Stimulated activated CD4-positive, alpha-beta T cell treated with anti-CD3 and anti-CD28 coated beads, Interleukin-12 subunit alpha, Interleukin-12 subunit beta, amount 100 ng/mL, for 48 hours (primary cell): Measurements from ENCODE around the gene ENPP6.

ENCODE experiments used
- DNase-seq, 3 donors: peaks; one replicate each; pipeline ENCODE4 v3.0.0-alpha.2; 2020; ENCODE audit warnings: low read depth in 2 of 3, low spot score in 1 of 3

Gene ENPP6

DNA sequence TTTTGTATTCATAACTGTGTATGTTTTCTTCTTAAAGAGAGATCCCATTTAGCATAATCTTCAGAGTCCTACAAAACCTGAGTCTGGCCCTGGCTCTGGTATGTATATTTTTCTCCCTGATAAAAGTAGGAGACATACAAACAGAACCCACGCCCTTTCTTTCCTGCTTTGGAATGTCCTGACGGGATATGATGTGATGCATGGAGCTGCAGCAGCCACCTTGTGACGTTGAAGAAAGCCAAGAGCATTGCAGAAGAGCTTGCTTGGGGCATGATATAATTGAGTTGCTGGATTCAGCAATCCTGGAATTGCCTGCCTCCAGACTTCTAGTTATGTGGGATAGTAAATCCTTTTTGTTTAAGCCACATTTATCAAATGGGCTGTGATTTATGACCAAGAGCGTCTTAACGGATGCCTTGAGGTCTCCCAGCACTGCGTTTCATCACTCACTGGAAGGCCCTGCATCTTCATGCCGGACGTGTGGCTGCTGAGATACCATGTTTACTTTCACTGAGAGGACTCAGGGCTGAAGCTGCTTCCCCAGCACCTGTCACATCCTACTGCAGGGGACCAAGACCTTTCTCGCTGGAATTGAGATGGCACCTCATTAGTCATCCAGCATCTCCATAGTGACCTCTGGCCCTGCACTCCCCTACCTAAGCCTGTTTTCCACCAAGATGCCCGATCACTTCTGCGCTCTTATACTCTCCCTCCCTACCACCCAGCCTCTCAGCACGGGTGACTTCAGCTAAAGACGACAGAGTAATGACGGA lies 107.0 kb downstream of the ENPP6 start:
- DNase-seq = no peak

DNA sequence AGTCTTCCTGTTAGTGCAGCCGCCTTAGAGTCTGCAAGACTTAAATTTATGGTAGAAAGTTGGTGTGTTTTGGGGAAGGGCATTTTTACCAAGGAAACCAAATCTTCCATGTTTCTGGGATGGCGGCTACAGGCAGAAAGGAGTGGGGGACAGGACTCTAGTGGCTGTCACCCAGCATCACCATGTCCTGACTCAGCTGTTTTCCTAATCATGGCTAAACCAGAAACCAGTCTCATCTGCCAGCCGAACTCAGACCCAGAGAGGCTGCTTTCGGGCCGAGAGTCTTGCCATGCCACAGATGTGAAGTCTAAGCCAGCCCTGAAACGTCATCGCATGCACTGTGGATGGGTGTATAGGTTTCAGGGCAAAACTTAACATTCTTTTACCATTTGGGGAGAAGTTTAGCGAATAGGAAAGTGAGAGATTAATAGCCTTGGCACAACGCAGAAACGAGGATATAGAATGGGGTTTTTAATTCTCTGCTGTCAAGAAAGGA lies 109.6 kb downstream of the ENPP6 start:
- no peak for DNase-seq

DNA sequence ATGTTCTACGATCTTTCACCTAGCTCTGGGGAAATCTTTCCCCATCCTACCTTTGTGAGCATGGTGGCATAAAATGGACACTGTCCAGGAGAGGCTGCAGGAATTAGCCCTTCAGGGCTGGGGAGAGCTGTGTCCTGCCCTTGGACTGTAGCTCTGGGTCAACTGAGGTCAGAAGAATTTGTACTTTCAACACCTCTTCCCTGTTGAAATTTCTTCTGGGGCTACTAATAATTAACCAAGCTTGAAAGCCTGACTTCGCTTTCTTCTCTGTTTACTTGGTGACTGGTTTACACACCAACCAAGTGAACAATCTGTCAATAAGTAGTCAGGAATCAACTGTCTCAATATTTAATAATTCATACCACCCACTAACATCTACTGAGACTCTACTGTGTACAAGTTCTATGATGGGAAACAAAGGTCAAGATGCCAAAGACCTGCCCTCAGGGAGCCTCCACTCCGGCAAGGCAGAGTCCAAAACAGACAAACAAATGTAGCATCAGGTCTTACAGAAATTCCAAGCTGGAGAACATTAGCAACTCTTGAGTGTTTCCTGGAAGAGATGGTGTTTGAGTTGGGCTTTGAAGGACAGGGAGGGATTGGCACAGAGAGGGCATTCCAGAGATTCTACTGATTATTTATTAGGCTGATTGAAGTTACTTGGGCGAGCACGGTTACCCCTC lies 113.1 kb downstream of the ENPP6 start:
- DNase-seq = no peak

DNA sequence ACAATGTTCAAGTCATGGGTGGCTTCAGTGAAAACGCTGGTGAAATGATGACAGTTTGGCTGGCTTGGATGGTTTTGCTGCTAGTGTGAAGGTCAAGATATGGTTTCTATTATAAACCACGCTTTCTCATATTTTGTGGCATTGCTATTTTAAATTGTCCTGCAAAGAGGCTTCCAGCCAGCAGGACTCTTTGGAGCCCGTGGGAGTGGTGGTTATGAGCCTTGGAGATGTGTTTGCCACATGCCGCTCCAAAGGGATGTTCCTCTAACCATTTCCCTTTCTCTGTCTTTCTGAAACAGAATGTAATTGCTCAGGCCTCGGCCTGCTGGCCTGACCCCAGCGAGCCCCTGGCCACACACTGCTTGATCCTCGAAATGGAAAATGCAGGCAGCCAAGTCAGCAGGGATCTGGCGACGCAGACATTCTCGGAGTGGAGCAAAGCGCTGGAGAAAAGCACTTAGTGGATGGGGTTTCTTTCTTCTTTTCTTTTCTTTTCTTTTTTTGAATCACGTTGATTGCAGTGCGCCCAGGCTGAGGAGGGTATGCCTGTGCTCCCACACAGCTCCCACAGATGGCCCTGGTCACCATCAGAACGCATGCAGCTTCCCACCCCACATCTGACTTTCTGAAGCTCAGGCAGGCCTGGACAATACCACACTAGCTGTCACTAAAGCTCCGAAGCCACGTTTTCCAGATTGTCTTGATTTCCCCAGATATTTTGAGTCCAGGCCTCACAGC lies 114.0 kb downstream of the ENPP6 start:
- no peak for DNase-seq

DNA sequence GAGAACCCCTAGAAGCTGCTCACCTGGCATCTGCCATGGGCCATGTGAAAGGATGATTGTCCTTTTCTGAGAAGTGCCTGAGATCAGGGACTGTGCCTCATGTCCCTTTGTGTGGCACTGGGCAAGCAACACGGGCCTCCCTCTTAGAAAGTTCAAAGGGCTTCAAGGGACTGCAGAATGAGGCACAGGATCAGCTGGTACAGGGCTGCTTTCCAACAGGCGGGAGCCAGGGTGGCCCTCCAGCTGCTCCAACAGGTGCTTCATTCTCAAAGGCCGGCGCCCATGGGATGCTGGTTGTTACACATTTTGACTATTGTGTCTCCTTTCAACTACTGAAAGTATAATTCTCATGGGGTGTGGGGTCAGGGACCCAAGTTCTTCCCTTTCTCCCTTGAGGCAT lies 114.7 kb downstream of the ENPP6 start:
- DNase-seq = no peak

DNA sequence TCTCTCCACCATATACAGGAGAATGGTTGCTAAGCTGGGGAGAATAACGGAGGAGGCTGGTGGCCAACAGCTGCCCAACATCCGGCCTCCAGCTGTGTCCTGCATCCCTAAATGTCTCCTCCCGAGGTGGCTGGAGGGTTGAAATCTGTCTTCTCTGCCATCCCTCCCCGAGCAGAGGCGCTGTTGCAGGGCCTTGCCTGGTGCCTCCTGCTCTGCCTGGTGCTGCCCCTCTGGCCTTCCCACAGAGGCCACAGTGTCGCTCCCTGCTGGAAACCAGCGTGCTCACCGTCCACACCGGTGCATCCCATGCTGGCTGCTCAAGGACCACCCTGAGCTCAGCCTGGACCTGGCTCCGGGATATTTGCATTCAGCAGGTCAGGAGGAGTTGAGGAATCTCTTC lies 115.2 kb downstream of the ENPP6 start:
- DNase-seq = no peak

DNA sequence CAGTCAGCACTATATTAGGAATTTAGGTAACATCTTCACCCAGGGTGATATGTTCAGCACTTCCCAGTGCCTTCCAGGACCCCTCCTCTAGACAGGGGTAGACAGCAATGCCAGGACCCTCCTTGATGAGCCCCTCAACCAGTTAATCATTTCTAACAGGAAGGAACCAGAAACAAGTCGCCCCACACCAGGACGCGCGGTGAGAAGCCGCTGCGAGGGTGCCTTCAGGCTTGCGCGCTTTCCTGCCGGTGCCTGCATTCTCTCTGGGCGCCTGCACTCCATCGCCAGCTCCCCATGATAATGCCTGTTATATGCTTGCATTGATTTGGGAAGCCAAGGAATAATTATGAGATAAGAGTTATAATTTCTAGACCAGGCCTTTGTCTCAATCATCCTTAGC lies 116.0 kb downstream of the ENPP6 start:
- no peak for DNase-seq

DNA sequence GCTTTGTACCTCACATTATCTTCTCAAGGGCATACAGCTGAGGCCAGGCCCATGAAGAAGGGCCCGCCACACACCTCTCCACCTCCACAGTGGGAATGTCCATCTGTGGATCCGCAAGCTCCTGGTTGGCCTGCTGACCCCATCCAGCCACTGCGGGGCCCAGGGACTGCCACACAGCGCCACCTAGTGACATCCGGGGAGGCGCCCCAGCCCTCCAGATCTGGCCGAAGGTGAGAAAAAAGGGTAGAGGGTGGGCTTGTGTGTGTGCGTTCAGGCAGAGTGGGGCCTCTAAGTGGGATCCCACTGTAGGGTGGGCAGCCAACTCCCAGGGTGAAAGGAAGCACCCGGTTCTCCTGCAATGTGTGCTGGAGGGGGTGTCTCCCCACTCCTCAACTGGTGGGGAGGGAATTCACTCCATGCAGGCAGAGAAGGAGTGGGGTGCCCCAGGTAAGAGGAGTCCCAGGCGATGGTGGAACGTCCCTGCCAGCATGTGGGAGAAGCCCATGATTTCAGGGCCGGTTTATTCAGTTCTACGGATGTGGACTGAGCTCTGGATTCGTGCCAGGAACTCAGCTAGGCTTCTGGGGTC lies 117.3 kb downstream of the ENPP6 start:
- peak in 2 of 3 donors; percentile 13 to 52 for DNase-seq

DNA sequence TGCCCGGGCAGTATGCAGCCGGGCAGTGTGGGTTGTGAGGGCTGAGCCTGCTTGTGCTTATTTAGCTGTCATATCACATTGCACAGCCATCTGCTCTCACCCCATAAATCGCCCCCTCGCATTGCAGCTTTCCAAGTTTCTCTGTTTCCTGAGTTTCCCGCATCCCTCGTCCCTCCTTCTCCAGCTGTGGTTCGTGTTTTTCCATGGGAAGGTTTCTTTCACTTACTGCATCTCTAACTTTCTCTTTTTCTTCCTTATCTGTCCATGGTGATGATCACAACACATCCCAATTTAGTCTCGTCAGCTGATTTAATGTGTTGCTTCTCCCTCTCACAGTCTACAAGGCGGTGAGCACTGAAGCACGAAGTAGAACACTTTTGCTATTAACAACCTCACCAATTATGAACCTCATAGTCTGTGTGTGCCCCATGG lies 118.1 kb downstream of the ENPP6 start:
- no peak for DNase-seq

DNA sequence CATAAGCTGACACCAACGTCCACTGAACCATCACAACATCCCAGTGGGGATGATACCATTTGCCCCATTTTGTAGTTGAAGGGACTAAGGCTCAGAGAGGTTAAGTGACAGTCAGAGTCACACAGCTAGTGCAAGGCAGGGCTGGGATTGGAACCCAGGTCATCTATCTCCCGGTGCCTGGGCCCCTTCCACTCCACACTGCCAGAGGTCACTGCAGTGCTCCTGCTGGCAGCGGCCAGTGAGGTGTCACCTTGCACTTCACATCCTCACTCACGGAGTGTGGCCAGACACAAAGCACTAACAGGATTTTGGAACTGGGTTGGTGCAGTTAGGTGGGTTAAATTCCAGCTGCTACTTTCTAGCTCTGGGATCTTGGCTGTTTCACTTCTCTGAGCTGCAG lies 118.7 kb downstream of the ENPP6 start:
- no peak for DNase-seq

DNA sequence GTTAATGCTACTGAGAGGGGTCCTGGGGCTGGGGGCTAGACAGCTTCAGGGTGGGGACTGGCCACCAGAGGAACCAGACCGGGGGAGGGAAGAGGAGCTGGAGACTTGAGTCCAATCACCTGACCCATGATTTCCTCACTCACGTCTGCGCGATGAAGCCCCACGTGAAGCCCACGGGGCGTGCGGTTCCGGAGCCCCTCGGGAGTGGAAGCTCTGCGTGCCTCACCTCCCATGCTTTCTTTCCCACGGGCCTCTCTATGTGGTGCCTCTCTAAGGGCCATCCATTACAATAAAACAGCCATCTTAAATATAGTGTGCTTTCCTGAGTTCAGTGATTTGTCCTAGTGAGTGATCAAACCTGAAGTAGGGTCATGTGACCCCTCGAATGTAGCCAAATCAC lies 119.9 kb downstream of the ENPP6 start:
- no peak for DNase-seq

DNA sequence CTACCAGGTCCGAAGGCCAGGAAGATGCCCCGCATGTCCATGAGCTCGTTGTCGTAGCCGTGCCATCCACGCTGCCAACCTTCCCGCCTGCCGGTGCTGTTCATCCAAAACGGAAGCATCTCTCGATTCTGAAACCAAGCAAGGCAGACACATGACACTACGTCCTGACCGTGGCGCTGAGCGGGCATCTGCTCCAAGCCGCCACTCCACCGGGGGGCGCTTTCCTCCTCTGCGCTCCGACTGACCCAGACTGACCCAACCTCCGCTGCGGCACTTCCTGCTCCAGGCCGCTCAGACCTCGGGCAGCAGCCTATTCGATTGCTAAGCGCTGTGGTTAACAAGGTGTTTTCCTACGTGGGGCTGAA lies 120.5 kb downstream of the ENPP6 start:
- peak; percentile 11 to 21 (median 16) for DNase-seq

DNA sequence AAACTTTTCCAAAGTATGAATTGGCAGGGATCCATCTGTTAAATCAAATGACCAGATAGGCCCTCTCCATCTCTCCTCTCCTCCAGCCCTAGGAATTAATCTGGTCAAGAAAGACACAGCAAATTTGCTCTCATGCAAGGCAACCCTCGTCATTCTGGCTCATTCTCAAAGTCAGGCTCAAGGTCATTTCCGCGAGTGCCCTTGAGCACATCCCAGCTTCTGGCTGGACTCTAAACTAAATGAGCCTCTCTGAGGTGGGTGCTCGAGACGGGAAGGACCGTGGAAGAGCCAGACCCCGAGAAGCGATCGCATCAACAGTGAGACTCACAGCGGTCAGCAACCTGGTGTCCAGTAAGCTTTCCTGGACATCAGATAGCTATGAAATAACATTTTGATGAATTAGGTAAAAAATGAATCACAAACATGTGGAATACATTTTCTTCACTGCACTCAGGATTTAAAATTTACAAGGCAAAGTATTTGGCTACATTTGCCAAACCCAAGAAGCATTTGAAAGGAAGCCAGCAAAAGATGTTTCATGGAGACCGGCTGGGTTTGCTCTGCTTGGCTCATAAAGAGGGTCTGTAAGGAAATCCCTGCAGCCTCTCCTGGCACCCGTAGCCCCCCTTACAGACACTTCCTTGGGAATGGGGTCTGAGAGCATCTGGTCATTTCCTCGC lies 121.0 kb downstream of the ENPP6 start:
- no peak for DNase-seq

DNA sequence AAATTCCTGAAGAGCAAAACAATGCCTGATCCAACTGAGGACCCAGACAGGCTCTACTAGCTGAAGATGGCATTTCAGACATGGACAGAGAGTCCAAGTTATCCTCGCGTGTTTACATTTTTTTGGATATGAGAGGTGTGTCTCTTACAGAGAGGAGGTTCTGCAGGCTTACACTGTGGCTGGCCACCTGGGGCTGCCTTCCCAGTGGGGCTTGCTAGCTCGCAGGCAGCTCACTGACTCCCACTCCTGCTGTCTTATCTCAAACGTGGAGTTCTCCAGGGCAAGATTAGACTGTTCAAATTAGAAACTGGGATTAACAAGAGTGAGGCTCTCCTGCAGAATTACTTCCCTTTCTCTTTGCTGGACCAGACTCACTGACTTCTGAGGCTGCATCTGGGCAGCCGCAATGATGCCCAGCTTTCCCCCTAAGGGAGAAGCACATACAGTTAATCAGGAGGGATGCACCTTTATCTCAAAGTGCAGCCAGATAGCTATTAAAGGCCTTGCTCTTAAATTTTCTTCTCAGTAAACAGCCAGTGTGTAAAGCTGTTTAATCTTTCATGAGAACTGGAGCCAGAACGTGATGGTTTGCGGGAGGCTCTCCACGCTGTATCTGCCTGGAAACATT lies 123.0 kb downstream of the ENPP6 start:
- DNase-seq = no peak

DNA sequence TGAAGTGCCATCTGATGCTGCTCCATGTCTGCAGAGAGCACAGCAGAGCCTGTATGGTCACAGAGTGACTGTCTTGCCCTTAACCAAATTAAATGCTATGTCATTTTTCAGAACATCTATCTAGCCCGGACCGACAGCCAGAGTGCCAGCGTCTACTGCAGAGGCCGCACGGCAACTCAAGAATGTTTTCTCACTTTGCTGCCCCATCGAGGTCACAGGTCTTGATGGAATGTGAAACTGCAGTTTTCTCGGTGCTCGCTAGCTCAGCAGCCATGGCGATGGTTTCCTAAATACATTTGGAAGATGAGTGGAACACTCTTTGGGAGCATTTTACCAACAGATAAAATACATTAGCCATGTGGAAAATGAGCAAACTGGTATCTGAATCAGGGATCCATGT lies 125.7 kb downstream of the ENPP6 start:
- no peak for DNase-seq

DNA sequence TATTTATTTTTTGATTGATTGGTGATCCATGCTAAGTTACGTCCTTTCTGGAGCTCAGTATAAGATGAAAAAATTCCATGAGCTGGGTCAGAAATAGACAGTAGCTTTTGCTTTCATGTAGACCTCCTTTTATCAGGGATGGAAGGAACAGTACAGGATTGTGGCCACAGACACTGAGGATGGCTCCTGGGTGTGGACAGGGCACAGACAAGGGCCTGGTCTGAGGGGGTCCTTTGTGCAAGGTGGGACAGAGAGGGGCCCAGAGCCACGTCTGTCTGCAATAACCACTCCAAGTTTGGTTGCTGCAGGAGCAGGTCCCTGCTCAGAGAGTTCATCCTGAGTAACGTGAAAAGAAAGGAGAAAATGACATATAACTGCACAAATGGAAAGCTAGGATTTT lies 127.1 kb downstream of the ENPP6 start:
- no peak for DNase-seq

DNA sequence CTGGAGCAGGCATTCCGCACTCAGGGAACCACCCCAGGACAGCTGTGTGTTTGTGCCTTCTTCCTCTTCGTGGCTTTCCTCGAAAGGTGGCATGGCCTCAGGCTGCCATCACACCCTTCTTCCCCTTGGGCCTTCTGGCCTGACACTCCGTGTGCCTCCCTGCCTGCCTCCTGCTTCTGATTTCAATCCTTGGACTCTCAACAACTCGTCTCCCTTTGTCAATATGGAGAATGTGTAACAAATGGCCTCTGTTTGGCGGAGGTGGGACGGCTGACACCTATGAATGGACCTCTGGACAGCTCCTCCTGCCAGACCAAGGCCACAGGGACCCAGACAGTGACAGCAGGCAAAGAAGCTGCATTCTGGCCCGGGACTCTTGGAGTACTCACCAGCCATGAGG lies 137.0 kb downstream of the ENPP6 start:
- no peak for DNase-seq

DNA sequence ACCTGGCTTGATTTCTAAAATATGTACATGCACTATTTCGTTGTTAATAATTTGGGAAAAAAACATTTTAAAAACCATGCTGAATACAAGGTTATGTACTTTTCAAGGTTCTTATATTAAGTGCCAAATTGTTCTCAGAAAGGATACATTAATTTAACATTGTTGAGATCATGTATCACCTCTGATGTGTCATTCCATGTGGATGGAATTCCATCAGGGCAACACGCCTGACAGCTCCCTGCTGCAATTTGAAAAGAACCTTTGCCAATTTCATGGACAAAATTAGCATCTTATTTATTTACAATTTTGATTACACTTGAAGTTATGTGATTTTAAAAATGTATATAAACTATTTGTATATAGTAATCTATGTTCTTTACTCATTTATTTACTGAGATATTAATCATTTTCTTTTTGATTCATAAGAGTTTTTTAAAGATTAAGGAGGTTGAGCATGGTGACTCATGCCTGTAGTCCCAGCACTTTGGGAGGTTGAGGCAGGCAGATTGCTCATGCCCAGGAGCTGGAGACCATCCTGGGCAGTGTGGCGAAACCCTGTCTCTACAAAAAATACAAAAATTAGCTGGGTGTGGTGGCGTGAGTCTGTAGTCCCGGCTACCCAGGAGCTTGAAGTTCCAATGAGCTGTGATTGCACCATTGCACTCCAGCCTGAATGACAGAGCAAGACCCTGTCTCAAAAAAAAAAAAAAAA lies 142.8 kb downstream of the ENPP6 start:
- DNase-seq = no peak

DNA sequence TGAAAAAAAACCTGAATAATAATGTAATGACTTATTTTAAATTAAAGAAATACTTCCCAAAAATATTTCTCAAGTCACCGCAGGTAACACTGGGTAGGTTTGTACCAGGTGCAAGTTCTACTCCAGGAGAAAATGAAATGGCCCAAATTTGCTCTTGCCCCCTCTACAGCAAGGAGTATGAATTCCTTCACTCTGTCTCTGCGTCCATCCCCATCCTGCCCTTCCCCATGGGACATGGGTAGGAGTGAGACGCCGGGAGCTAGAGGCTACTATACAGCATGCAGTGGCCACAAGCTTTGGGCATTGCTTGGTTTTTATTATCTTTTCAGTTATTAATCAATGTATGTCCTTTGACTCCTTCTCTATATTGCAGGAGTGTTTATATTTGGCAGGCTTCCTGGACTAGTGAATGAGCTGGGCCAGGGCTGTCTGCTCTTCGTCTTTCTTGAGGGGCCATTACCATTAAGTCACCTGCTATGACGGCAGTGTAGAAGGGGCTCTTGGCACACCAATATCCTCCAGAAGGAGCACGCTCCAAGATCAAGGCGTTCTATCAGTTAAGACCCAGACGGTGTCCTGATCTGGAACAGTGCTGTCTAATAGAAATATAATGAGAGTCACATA lies 149.6 kb downstream of the ENPP6 start:
- DNase-seq = no peak
